MM.1S (cell line): ENCODE data around the gene ADGRL3.

Experiments used
- CTCF ChIP-seq: fragments of 300-600 bp; sonication (generic); IDR thresholded peaks from 2 replicates; pipeline ENCODE4 v1.5.1; 2016; ENCODE audit warnings: antibody characterized with exemption, low read length, mixed read lengths
- EZH2 ChIP-seq: fragments of 300-600 bp; sonication (generic); optimal IDR thresholded peaks from 2 replicates; pipeline ENCODE3; 2017; ENCODE audit warnings: low read depth, mild to moderate bottlenecking, antibody characterized with exemption, low read length, mixed read lengths

GRCh38 chr4:61853041-61853440, 652.9 kb downstream of the ADGRL3 start:
- TF ChIP-seq CTCF = no peak
- no peak for TF ChIP-seq EZH2
